ENCODE results near the gene UQCC3. TPM values are rescaled to one million over a fixed set of nuclear protein-coding genes. Genes with fewer than 3 reads are reported as not detected.

The UQCC3 gene
- total and polyA plus RNA-seq, 2 experiments from 2014 or later, result 5.9 to 14.5 TPM

- H3K9me3 ChIP-seq (ENCODE audit: low read depth), result no peaks in the 10 kb centered on the region
- H3K27ac ChIP-seq, result peak overlapping the region; percentile 86
- TF ChIP-seq EZH2 (IDR thresholded peaks at IDR 0.05; ENCODE audit: insufficient read depth, poor library complexity, severe bottlenecking) (no peak), EZH2phosphoT487 (IDR thresholded peaks at IDR 0.05; ENCODE audit: insufficient read depth, low read depth) (no peak)
- H3K79me2 ChIP-seq (ENCODE audit: insufficient read depth), result peaks cover 43% of the 10 kb centered on the region
- peak overlapping the region; percentile 91 for H3K9ac ChIP-seq
- peak overlapping the region; percentile 92 for H3K4me3 ChIP-seq
- peaks cover 12% of the 10 kb centered on the region for H3K4me1 ChIP-seq (ENCODE audit: insufficient read depth)
- peak overlapping the region; percentile 100 for H2AFZ ChIP-seq
- 29 to 30% methylated on average over 16 of the region's 16 CpGs for WGBS, 2 experiments (ENCODE audit: low coverage in 1 of 2, low lambda C conversion rate in 2 of 2, missing lambda C conversion rate in 2 of 2)
- H4K20me1 ChIP-seq (ENCODE audit: insufficient read depth), result no peaks in the 10 kb centered on the region
- in situ Hi-C loops (cut with MboI), result no loop called here
- H3K36me3 ChIP-seq (ENCODE audit: low read depth), result no peaks in the 10 kb centered on the region
- peaks cover 3% of the 10 kb centered on the region; the same call in 1 of the 2 replicates for H3F3A ChIP-seq (ENCODE audit: insufficient read depth)
- H3K27me3 ChIP-seq (replicated peaks; ENCODE audit: insufficient read depth), result no peaks in the 10 kb centered on the region
- H3K4me2 ChIP-seq (ENCODE audit: unreplicated experiment), result peak overlapping the region; percentile 96
- DNase-seq, result peak; percentile 52
- no peaks in the 10 kb centered on the region for H3K9me2 ChIP-seq (ENCODE audit: insufficient read depth)
Measured at GRCh38 chr11:62652161-62653006, 19.1 kb upstream of the UQCC3 start.

GRCh38 chr11:62654297-62654696 is 17.2 kb upstream of the UQCC3 start:
- 0 out of 2 replicates have a peak overlapping the region, but pooled peaks have one; percentile 27 for H2AFZ ChIP-seq
- H3K4me2 ChIP-seq (ENCODE audit: unreplicated experiment), result no peak overlapping the region
- H4K20me1 ChIP-seq (ENCODE audit: insufficient read depth), result no peaks in the 10 kb centered on the region
- H3K27me3 ChIP-seq (replicated peaks; ENCODE audit: insufficient read depth), result no peaks in the 10 kb centered on the region
- DNase-seq, result no peak
- H3K79me2 ChIP-seq (ENCODE audit: insufficient read depth), result peaks cover 38% of the 10 kb centered on the region
- no peak overlapping the region for H3K9ac ChIP-seq
- TF ChIP-seq EZH2 (IDR thresholded peaks at IDR 0.05; ENCODE audit: insufficient read depth, poor library complexity, severe bottlenecking), result no peak
- in situ Hi-C loops (cut with MboI), result no loop called here
- peaks cover 11% of the 10 kb centered on the region for H3K4me1 ChIP-seq (ENCODE audit: insufficient read depth)
- 97 to 99% methylated on average over 11 of the region's 11 CpGs for WGBS, 2 experiments (ENCODE audit: low coverage in 1 of 2, low lambda C conversion rate in 2 of 2, missing lambda C conversion rate in 2 of 2)
- H3K36me3 ChIP-seq (ENCODE audit: low read depth), result no peaks in the 10 kb centered on the region
- no peaks in the 10 kb centered on the region for H3K9me3 ChIP-seq (ENCODE audit: low read depth)
- no peaks in the 10 kb centered on the region for H3F3A ChIP-seq (ENCODE audit: insufficient read depth)
- no peaks in the 10 kb centered on the region for H3K9me2 ChIP-seq (ENCODE audit: insufficient read depth)
- no peak overlapping the region for H3K4me3 ChIP-seq
- H3K27ac ChIP-seq, result no peak overlapping the region

- 46 to 61% methylated on average over 5 of the region's 5 CpGs for WGBS, 2 experiments (ENCODE audit: low coverage in 1 of 2, low lambda C conversion rate in 2 of 2, missing lambda C conversion rate in 2 of 2)
- Histone ChIP-seq H3K36me3 (ENCODE audit: low read depth) (no peaks in the 10 kb centered on the region), H3K27ac (no peak overlapping the region), H3K9me2 (ENCODE audit: insufficient read depth) (no peaks in the 10 kb centered on the region), H3K4me1 (ENCODE audit: insufficient read depth) (peaks cover 5% of the 10 kb centered on the region), H3K4me2 (ENCODE audit: unreplicated experiment) (no peak overlapping the region), H3K9me3 (ENCODE audit: low read depth) (no peaks in the 10 kb centered on the region), H3F3A (ENCODE audit: insufficient read depth) (no peaks in the 10 kb centered on the region), H3K79me2 (ENCODE audit: insufficient read depth) (peaks cover 12% of the 10 kb centered on the region), H4K20me1 (ENCODE audit: insufficient read depth) (no peaks in the 10 kb centered on the region), H3K27me3 (replicated peaks; ENCODE audit: insufficient read depth) (no peaks in the 10 kb centered on the region), H2AFZ (peak overlapping the region; percentile 5; the same call in 1 of the 2 replicates), H3K9ac (no peak overlapping the region), H3K4me3 (no peak overlapping the region)
- DNase-seq, result no peak
- no peak for TF ChIP-seq EZH2phosphoT487 (IDR thresholded peaks at IDR 0.05; ENCODE audit: insufficient read depth, low read depth)
- TF ChIP-seq EZH2 (IDR thresholded peaks at IDR 0.05; ENCODE audit: insufficient read depth, poor library complexity, severe bottlenecking), result no peak
- in situ Hi-C loops (cut with MboI), result no loop called here
Measured at GRCh38 chr11:62656796-62657429, 14.6 kb upstream of the UQCC3 start.

GRCh38 chr11:62664405-62665074 is 6.9 kb upstream of the UQCC3 start:
- peaks cover 20% of the 10 kb centered on the region for H3F3A ChIP-seq (ENCODE audit: insufficient read depth)
- H4K20me1 ChIP-seq (ENCODE audit: insufficient read depth), result no peaks in the 10 kb centered on the region
- peak; percentile 71 for DNase-seq
- H2AFZ ChIP-seq, result peak overlapping the region; percentile 84
- H3K4me2 ChIP-seq (ENCODE audit: unreplicated experiment), result peak overlapping the region; percentile 88
- no peaks in the 10 kb centered on the region for H3K9me3 ChIP-seq (ENCODE audit: low read depth)
- H3K9ac ChIP-seq, result peak overlapping the region; percentile 87
- H3K27me3 ChIP-seq (replicated peaks; ENCODE audit: insufficient read depth), result no peaks in the 10 kb centered on the region
- peak overlapping the region; percentile 84 for H3K4me3 ChIP-seq
- no peak for TF ChIP-seq EZH2 (IDR thresholded peaks at IDR 0.05; ENCODE audit: insufficient read depth, poor library complexity, severe bottlenecking)
- TF ChIP-seq EZH2phosphoT487 (IDR thresholded peaks at IDR 0.05; ENCODE audit: insufficient read depth, low read depth), result no peak
- WGBS, 2 experiments (ENCODE audit: low coverage in 1 of 2, low lambda C conversion rate in 2 of 2, missing lambda C conversion rate in 2 of 2), result 3% methylated on average over 36 of the region's 36 CpGs
- 0 out of 2 replicates have a peak, but pooled peaks cover 5% of the 10 kb centered on the region for H3K36me3 ChIP-seq (ENCODE audit: low read depth)
- peak overlapping the region; percentile 72 for H3K27ac ChIP-seq
- peaks cover 47% of the 10 kb centered on the region for H3K79me2 ChIP-seq (ENCODE audit: insufficient read depth)
- H3K4me1 ChIP-seq (ENCODE audit: insufficient read depth), result peaks cover 12% of the 10 kb centered on the region
- no peaks in the 10 kb centered on the region for H3K9me2 ChIP-seq (ENCODE audit: insufficient read depth)
- in situ Hi-C loops (cut with MboI), result no loop called here

Data from GM23248 (cell line).